HUES48 (cell line): ENCODE data around the gene NSRP1.

ENCODE experiments used
- H3K27ac ChIP-seq: one replicate; pipeline ENCODE4 v1.7.0; 2013; ENCODE audit warnings: low read depth, low read length, inconsistent platforms
- H3K27me3 ChIP-seq: 2 replicates; pipeline ENCODE4 v1.6.1; 2013; ENCODE audit warnings: mild to moderate bottlenecking, low read length; ENCODE audit not compliant: control insufficient read depth, insufficient read depth
- H3K36me3 ChIP-seq: 2 replicates; pipeline ENCODE4 v1.6.1; 2013; ENCODE audit warnings: low read length; ENCODE audit not compliant: control insufficient read depth, insufficient read depth
- H3K4me1 ChIP-seq: 2 replicates; pipeline ENCODE4 v1.6.1; 2013; ENCODE audit warnings: mild to moderate bottlenecking, low read length; ENCODE audit not compliant: control insufficient read depth, insufficient read depth
- H3K4me3 ChIP-seq: 2 replicates; pipeline ENCODE4 v1.5.1; 2013; ENCODE audit warnings: mild to moderate bottlenecking, low read depth, low read length
- H3K9ac ChIP-seq: 2 replicates; pipeline ENCODE4 v1.6.1; 2013; ENCODE audit warnings: mild to moderate bottlenecking, low read depth, low read length, moderate library complexity
- H3K9me3 ChIP-seq: 2 replicates; pipeline ENCODE4 v1.6.1; 2013; ENCODE audit warnings: low read length; ENCODE audit not compliant: control insufficient read depth, insufficient read depth

The NSRP1 gene

DNA sequence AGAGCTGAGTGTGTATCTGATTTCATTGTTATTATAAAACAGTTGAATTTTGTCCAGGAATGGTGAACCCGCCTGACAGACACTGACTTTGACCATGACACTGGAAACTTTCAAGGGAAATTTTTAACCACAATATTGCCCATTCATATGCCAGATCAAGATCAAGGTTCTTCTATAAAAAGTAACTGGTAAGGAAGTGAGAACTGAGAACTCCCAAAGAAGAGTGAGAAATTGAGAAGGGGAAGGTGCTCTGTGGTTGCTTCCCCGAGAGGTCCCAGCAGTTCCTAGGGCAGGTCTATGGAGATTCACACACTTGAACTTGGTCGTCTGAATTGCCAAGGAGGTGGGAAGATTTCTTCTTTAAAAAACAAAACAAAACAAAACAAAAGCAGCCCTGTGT is 91.6 kb downstream of the NSRP1 start:
- H3K27ac ChIP-seq = no peak overlapping the region
- no peaks in the 10 kb centered on the region for H3K27me3 ChIP-seq

DNA sequence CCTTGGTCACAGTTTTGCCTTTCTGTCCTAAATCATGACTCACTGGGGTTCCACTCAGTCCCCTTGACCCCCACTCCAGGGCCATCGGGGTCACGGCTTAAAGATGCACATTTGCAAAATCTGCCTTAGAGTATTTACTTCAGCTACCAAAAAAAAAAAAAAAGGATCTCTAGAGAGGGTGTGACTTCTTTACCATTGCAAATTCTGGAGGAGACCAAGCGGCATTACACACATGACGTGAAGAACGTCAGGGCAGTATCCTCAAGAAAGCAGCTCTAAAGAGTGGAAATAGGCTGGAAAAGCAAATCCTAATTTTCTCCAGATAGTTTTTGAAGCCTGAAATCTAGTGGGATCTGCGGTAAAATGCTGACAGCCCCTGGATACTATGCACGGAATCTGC is 93.3 kb downstream of the NSRP1 start:
- H3K36me3 ChIP-seq = no peaks in the 10 kb centered on the region
- no peaks in the 10 kb centered on the region for H3K4me1 ChIP-seq
- H3K27me3 ChIP-seq = no peaks in the 10 kb centered on the region
- no peak overlapping the region for H3K27ac ChIP-seq
- H3K4me3 ChIP-seq = no peak overlapping the region
- no peak overlapping the region for H3K9ac ChIP-seq
- H3K9me3 ChIP-seq = no peaks in the 10 kb centered on the region

More for the DNA sequence above, 91.6 kb downstream of the NSRP1 start:
- Histone ChIP-seq H3K9me3 (no peaks in the 10 kb centered on the region), H3K4me3 (no peak overlapping the region), H3K4me1 (0 out of 2 replicates have a peak, but pooled peaks cover 4% of the 10 kb centered on the region), H3K9ac (no peak overlapping the region), H3K36me3 (no peaks in the 10 kb centered on the region)

DNA sequence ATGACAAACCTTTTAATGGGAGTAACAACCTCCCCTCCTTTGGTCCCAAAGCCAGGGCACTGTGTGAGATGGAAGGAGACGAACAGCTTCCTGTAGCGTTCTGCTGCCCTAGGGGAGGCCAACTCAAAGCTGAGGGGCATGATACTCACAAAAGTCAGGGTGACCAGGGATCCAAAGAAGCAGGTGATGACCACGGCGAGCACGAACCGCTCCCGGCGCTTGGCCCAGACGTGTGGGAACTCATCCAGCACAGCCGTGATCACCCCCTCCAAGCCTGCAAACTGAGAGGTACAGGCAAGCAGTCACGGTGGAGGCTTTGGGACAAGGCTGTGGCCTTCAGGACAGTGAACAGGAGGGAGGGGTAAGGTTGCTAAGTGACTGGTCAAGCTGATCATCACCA is 93.8 kb downstream of the NSRP1 start:
- H3K4me1 ChIP-seq = no peaks in the 10 kb centered on the region

DNA sequence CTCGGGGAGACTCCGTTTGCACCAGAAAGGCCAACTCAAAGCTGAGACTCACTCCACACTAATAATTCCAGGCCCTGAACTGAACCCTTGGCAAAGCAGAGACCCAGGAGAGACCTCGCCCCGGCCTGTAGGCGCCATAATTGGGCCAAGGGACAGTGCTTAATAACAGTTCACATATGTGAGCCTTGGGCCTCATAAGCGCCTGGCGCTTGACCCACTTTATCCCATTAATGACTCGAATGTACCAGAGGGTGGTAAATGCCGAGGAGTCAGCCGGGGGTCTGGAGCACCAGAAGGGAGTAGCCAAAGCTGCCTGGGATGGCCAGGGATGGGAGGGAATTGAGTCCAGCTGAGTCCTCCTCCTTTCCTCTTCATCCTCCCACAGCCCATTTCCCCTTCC is 94.3 kb downstream of the NSRP1 start:
- Histone ChIP-seq H3K9ac (no peak overlapping the region), H3K27ac (no peak overlapping the region)

More for the DNA sequence above, 93.8 kb downstream of the NSRP1 start:
- no peak overlapping the region for H3K27ac ChIP-seq
- no peaks in the 10 kb centered on the region for H3K36me3 ChIP-seq
- H3K27me3 ChIP-seq = no peaks in the 10 kb centered on the region
- H3K4me3 ChIP-seq = no peak overlapping the region
- H3K9ac ChIP-seq = no peak overlapping the region
- H3K9me3 ChIP-seq = no peaks in the 10 kb centered on the region

DNA sequence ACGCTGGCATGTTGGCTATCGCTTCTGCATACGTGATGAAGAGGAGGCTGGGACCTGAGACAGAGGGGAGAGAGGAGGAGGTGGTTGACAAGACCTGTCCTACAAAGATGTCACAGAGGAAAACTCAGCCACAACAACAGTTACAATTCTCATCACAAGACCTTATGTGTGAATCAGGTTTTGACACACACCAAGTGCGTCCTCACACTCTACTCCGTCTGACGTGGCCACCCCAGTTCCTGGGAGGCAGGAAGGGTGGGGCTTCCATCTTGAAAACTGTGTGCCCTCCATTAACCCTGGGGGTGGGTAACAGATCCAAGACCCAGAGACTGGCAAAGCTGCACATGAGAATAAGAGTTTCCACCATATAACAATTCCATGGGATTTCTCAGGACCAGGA is 94.8 kb downstream of the NSRP1 start:
- no peak overlapping the region for H3K4me3 ChIP-seq
- no peaks in the 10 kb centered on the region for H3K4me1 ChIP-seq
- H3K27me3 ChIP-seq = no peaks in the 10 kb centered on the region
- no peaks in the 10 kb centered on the region for H3K9me3 ChIP-seq
- H3K9ac ChIP-seq = no peak overlapping the region
- H3K36me3 ChIP-seq = no peaks in the 10 kb centered on the region
- no peak overlapping the region for H3K27ac ChIP-seq

More for the DNA sequence above, 94.3 kb downstream of the NSRP1 start:
- no peaks in the 10 kb centered on the region for H3K9me3 ChIP-seq
- H3K36me3 ChIP-seq = no peaks in the 10 kb centered on the region
- no peaks in the 10 kb centered on the region for H3K4me1 ChIP-seq
- H3K4me3 ChIP-seq = no peak overlapping the region
- no peaks in the 10 kb centered on the region for H3K27me3 ChIP-seq

DNA sequence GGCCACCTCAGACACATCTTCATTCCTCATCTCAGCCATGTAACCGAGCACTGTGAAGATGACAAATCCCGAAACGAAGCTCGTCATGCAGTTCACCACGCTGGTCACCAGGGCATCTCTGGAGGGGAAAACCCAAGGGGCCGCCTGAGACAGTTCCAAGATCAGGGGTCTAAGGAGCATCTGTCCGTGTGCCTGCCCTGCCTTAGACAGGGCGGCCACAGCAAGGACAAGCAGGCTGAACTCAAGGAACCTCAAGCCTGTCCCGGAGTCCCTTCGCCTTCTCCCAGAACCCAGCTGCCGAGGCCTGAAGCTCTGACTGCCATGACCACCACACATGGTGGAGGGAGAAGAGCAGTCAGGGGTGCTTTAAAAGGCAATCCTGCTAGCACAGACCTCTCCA is 96.1 kb downstream of the NSRP1 start:
- H3K4me1 ChIP-seq = no peaks in the 10 kb centered on the region
- no peak overlapping the region for H3K9ac ChIP-seq
- no peaks in the 10 kb centered on the region for H3K9me3 ChIP-seq
- no peak overlapping the region for H3K4me3 ChIP-seq
- H3K27me3 ChIP-seq = no peaks in the 10 kb centered on the region
- H3K27ac ChIP-seq = no peak overlapping the region
- H3K36me3 ChIP-seq = no peaks in the 10 kb centered on the region

DNA sequence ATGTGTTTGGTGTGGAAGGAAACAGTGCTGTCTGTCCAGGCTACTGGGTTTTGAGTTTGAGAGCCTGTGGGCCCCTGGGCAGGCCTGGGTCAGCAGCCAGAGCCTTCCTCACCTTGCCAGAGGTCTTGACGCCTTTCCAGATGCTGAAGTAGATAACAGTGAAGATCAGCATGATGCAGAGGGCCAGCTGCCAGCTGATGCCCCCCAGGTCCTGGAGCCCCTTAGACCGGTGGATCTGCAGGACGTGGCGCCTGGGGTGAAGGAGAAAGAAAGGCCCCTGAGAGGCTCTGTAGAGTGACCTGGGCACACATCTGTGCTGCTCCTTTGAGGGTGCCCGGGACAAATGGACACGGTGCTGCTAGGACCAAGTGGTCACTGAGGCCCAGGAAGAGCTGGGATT is 100.4 kb downstream of the NSRP1 start:
- H3K27me3 ChIP-seq = no peaks in the 10 kb centered on the region
- no peaks in the 10 kb centered on the region for H3K36me3 ChIP-seq
- H3K9me3 ChIP-seq = no peaks in the 10 kb centered on the region
- no peak overlapping the region for H3K27ac ChIP-seq
- H3K4me1 ChIP-seq = no peaks in the 10 kb centered on the region
- no peak overlapping the region for H3K4me3 ChIP-seq
- H3K9ac ChIP-seq = no peak overlapping the region

DNA sequence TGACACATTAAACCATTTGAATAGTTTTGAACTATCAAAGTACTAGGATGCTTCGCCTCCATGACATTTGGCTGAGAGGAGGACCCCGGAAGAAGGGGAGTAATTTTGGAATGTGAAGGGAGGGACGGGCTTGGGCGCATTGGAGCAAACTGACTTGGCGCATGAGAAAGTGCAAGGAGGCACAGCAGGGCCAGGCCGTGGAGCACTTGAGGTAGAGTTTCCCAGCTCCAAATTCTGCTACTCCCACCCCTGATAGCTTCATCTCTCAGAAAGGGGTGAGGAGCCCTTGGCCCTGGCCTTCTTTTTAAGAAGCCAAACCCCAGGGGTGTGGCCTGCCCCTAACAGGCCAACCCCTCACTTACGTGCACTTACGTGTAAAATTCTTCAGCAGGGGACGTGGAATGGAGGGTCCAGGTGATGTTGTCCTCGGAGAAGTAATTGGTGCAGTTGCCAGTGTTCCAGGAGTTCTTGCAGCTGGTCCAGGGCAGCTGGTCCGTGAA is 101.2 kb downstream of the NSRP1 start:
- Histone ChIP-seq H3K27me3 (no peaks in the 10 kb centered on the region), H3K4me3 (no peak overlapping the region), H3K4me1 (no peaks in the 10 kb centered on the region), H3K9me3 (no peaks in the 10 kb centered on the region), H3K9ac (no peak overlapping the region), H3K27ac (no peak overlapping the region), H3K36me3 (no peaks in the 10 kb centered on the region)

DNA sequence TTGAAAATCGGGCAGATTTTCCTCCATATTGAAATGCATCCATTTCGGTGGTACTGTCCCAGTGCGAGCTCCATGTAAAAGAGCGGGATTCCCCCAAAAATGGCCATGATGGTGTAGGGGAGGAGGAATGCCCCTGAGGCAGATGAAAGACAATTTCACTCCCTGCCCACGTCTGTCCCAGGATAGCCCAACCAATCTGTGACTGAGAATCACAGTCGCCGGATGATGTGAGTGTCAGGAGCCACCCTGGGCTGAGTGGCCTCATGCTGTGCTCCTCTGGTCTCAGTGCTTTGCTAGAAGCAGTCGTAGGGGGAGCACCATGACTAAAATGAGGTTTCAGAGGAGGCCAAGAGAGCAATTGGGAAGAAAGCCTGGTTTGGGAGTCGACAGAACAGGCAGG is 102.2 kb downstream of the NSRP1 start:
- Histone ChIP-seq H3K4me3 (no peak overlapping the region), H3K9ac (no peak overlapping the region), H3K27ac (no peak overlapping the region), H3K9me3 (no peaks in the 10 kb centered on the region), H3K27me3 (no peaks in the 10 kb centered on the region), H3K4me1 (no peaks in the 10 kb centered on the region), H3K36me3 (no peaks in the 10 kb centered on the region)

DNA sequence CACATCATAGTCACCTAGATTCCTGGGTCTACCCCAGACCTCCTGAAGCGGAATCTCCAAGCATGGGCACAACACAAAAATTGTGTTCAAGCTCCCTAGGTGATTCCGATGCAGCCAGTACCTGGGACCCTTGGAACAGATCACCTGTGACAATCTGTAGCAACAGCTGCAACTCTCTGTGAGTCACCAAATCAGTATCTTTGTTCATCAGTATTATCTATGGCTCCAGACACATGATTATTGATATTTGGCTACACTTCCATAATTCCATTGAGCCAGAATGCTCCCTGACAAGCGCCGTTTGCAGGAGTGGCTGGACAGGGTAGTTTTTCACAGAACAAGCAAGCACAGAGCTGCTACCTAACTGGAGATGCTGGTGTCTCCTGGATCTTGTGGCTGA is 102.7 kb downstream of the NSRP1 start:
- Histone ChIP-seq H3K36me3 (no peaks in the 10 kb centered on the region), H3K4me3 (no peak overlapping the region), H3K27me3 (no peaks in the 10 kb centered on the region), H3K4me1 (no peaks in the 10 kb centered on the region), H3K9ac (no peak overlapping the region), H3K9me3 (no peaks in the 10 kb centered on the region), H3K27ac (no peak overlapping the region)

DNA sequence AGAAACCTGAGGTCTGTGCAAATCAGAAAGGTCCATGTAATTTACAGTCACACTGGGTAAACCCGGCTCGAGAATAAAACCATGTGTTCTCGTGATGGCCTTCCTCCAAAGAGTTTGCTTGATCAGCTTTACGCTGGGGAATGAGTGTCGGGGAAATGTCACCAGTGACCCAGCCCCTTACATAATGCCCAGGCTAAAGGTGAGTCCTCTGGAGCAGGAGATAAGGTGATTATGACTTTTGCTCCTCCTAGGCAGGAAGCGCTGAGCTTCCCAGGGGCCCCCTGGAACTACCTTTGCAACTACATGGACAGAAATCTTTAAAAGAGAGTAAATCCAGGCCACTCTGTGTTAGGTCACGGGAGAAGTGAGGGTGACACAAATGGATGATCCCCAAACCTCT is 103.2 kb downstream of the NSRP1 start:
- Histone ChIP-seq H3K27me3 (no peaks in the 10 kb centered on the region), H3K4me1 (no peaks in the 10 kb centered on the region), H3K9me3 (no peaks in the 10 kb centered on the region), H3K4me3 (no peak overlapping the region), H3K9ac (no peak overlapping the region), H3K27ac (no peak overlapping the region), H3K36me3 (no peaks in the 10 kb centered on the region)

DNA sequence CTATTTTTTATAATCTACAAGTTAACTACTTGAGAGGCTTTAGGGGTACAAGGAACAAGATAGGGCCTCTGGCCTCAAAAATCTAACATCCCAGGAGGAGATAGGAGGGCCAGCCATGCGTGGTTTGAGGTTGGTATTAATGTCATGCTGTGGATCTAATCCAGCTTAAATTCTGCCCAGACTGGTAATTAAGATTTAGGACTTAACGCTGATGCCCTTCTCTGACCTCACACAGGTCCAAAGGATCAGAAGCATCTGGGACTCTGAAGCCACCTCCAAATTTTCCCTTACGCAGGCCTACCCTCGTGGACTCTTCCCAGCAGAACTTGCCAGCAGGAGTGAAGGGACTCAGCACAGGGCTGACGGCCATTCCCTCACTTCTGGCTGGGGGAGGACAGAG is 103.8 kb downstream of the NSRP1 start:
- Histone ChIP-seq H3K27me3 (no peaks in the 10 kb centered on the region), H3K9me3 (no peaks in the 10 kb centered on the region), H3K27ac (no peak overlapping the region)

More for the DNA sequence above, 103.8 kb downstream of the NSRP1 start:
- Histone ChIP-seq H3K4me1 (no peaks in the 10 kb centered on the region), H3K36me3 (no peaks in the 10 kb centered on the region), H3K4me3 (no peak overlapping the region), H3K9ac (no peak overlapping the region)
